HepG2 (cell line): ENCODE measurements around the gene FRMD4A.

Source experiments
- CTCF ChIP-seq: sonication (generic); formaldehyde crosslinking; IDR thresholded peaks from 2 replicates; pipeline ENCODE4 v1.5.0; 2020; ENCODE audit warnings: mild to moderate bottlenecking, missing genetic modification reagents, moderate library complexity
- DR1 ChIP-seq: sonication (generic); formaldehyde crosslinking; IDR thresholded peaks from 2 replicates; pipeline ENCODE4 v1.8.0; 2021; ENCODE audit warnings: mild to moderate bottlenecking, missing genetic modification reagents, inconsistent platforms
- EED ChIP-seq: sonication (generic); formaldehyde crosslinking; IDR thresholded peaks from 2 replicates; pipeline ENCODE4 v1.5.0; 2020; ENCODE audit warnings: mild to moderate bottlenecking, missing genetic modification reagents
- EP300 ChIP-seq, 3 experiments: sonication (generic) in 1 of 3; formaldehyde crosslinking in 1 of 3; IDR thresholded peaks; 2 replicates each; pipeline versions ENCODE4 v1.5.1 to v1.6.1; 2011 to 2020; ENCODE audit warnings: low read depth in 2 of 3, low read length in 2 of 3, borderline replicate concordance in 1 of 3, improper control_type of control experiment in 1 of 3, mild to moderate bottlenecking in 1 of 3, missing genetic modification reagents in 1 of 3, moderate library complexity in 1 of 3
- ETV6 ChIP-seq: sonication (generic); formaldehyde crosslinking; conservative IDR thresholded peaks from 2 replicates; pipeline ENCODE4 v1.4.0; 2020; ENCODE audit warnings: missing genetic modification reagents
- PHF21A ChIP-seq: sonication (generic); formaldehyde crosslinking; IDR thresholded peaks from 2 replicates; pipeline ENCODE4 v1.5.0; 2020; ENCODE audit warnings: mild to moderate bottlenecking, missing genetic modification reagents
- POLR2A ChIP-seq, 2 experiments: IDR thresholded peaks; 2 replicates each; pipeline ENCODE4 v1.6.1; 2011; ENCODE audit warnings: low read depth in 2 of 2, low read length in 2 of 2, mild to moderate bottlenecking in 1 of 2, moderate library complexity in 1 of 2; ENCODE audit not compliant: insufficient read depth in 1 of 2
- ZBTB43 ChIP-seq: sonication (generic); formaldehyde crosslinking; conservative IDR thresholded peaks from 2 replicates; pipeline ENCODE4 v1.4.0; 2020; ENCODE audit warnings: missing genetic modification reagents
- TF ChIP-seq, protein P1 (sequence below): sonication (generic); formaldehyde crosslinking; IDR thresholded peaks from 2 replicates; pipeline ENCODE4 v1.4.0; 2020; ENCODE audit warnings: missing genetic modification reagents, borderline replicate concordance

- TF ChIP-seq POLR2A (IDR thresholded peaks at IDR 0.05; ENCODE audit: insufficient read depth in 1 of 2, low read depth in 2 of 2, low read length in 2 of 2) (no peak), CTCF (CRISPR knock-in tag) (no peak), EED (CRISPR knock-in tag) (no peak), PHF21A (CRISPR knock-in tag) (no peak), ZBTB43 (no peak), ETV6 (CRISPR knock-in tag) (no peak), EP300 (IDR thresholded peaks at IDR 0.05; ENCODE audit: low read depth in 2 of 2, low read length in 2 of 2) (no peak), EP300 (CRISPR knock-in tag; IDR thresholded peaks at IDR 0.05; ENCODE audit: borderline replicate concordance) (no peak), DR1 (CRISPR knock-in tag) (no peak)
- TF ChIP-seq, protein P1, sequence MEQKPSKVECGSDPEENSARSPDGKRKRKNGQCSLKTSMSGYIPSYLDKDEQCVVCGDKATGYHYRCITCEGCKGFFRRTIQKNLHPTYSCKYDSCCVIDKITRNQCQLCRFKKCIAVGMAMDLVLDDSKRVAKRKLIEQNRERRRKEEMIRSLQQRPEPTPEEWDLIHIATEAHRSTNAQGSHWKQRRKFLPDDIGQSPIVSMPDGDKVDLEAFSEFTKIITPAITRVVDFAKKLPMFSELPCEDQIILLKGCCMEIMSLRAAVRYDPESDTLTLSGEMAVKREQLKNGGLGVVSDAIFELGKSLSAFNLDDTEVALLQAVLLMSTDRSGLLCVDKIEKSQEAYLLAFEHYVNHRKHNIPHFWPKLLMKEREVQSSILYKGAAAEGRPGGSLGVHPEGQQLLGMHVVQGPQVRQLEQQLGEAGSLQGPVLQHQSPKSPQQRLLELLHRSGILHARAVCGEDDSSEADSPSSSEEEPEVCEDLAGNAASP (CRISPR knock-in tag), result no peak
Observed at GRCh38 chr10:13715100-13715499, 615.6 kb downstream of the FRMD4A start.
